Stimulated activated CD8-positive, alpha-beta memory T cell treated with anti-CD3 and anti-CD28 coated beads, Interleukin-4, amount 100 ng/mL, for 24 hours (primary cell): ENCODE measurements around the gene KDM2B.
A peak's percentile ranks its signal among the peaks of the same experiment; 100 is the strongest.
"Not testable (repeated sequence)": the region's sequence is repeated elsewhere in the genome, so short reads cannot be mapped to it uniquely, and the experiment has no call there.

Experiments
- DNase-seq: peaks from one replicate; pipeline ENCODE4 v3.0.0-alpha.2; 2020; ENCODE audit warnings: low read depth

KDM2B gene

DNA sequence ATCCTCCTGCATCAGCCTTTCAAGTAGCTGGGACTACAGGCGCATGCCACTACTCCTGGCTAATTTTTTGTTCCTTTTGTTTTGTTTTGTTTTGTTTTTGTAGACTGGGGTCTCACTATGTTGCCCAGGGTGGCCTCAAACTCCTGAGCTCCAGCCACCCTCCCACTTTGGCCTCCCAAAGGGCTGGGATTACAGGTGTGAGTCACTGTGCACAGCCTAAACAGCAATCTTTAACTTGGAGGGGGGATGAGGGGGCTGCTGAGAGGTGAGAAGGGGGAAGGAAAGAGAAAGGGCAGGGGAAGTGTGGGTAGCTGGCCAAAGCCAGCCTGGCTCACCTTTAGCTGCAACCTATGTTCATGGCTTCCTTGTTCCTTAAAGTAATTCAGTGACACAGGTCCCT lies 77.4 kb downstream of the KDM2B start:
- DNase-seq: no peak

DNA sequence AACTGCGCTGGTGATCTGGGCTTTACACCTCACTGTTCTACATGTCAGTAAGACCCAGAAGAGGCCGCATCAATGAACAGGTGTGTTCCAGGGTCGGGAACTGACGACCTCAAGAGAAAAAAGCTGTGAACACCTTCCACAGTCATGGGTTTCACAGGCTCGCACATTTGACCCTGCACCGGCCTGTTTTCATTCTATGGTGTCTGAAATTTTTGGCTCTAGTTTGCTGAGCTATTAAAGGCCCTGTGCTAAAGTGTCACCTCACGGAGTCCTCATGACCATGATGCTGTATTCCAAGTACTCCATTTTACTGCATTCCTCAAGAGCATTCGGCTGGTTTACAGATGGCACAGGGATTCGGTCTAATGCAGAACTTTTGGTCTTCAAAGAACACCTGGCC lies 78.9 kb downstream of the KDM2B start:
- DNase-seq: no peak

GRCh38 chr12:121499929-121500793 lies 80.7 kb downstream of the KDM2B start:
- peak; percentile 59 for DNase-seq

DNA sequence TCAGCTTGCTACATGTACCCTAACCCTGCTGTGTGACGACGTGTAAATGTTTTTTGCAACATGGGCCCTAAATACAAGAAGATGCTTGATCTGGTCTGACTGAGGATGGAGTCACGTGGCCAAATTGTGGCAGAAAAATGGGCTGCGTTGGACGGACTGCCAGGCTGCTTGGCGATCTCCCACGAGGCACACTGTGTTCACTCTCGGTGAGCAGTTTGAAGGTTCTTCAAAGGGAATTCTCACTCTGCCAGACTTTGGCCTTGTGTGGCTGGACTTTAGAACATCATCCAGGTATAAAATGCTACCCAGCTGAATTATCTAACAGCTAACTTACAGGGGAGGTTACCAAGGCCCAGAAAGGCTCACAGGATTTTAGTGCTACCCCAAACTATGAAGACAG lies 85.1 kb downstream of the KDM2B start:
- no peak for DNase-seq

GRCh38 chr12:121494093-121494787 lies 86.6 kb downstream of the KDM2B start:
- DNase-seq: peak; percentile 38

- no peak for DNase-seq
Measured at GRCh38 chr12:121490401-121491281, 90.2 kb downstream of the KDM2B start.

GRCh38 chr12:121489874-121490273 lies 90.9 kb downstream of the KDM2B start:
- no peak for DNase-seq

DNA sequence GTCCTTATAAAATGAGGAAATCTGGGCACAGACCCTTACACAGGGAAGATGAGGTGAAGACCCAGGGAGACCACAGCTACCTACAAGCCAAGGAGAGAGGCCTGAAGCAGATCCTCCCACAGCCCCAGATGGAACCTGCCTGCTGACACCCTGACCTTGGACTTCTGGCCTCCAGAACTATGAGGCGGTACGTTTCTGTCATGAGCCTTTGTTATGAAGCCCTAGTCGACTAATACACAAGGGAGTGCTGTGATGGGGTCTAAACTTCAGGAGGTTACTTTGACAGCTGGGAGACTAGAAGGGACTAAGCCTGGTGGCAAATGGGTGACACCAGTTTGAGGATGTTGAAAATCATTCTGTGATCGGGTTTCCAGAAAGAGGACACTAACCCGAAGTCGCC lies 95.9 kb downstream of the KDM2B start:
- DNase-seq: no peak

DNA sequence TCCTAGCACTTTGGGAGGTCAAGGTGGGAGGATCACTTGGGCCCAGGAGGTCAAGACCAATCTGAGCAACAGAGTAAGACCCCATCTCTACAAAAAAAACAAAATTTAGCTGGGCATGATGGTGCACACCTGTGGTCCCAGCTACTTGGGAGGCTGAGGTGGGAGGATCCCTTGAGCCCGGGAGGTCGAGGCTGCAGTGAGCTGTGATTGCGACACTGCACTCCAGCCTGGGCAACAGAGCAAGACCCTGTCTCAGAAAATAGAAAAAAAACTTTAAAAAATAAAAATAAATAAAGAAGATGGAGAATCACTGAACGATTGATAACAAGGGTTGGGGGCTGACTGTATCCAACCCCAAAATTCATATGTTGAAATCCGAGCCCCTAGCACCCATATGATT lies 96.3 kb downstream of the KDM2B start:
- DNase-seq: not testable (repeated sequence)

GRCh38 chr12:121483949-121484348 lies 96.9 kb downstream of the KDM2B start:
- DNase-seq: no peak

GRCh38 chr12:121476477-121476876 lies 104.3 kb downstream of the KDM2B start:
- DNase-seq: no peak

GRCh38 chr12:121475279-121475678 lies 105.5 kb downstream of the KDM2B start:
- DNase-seq: no peak

DNA sequence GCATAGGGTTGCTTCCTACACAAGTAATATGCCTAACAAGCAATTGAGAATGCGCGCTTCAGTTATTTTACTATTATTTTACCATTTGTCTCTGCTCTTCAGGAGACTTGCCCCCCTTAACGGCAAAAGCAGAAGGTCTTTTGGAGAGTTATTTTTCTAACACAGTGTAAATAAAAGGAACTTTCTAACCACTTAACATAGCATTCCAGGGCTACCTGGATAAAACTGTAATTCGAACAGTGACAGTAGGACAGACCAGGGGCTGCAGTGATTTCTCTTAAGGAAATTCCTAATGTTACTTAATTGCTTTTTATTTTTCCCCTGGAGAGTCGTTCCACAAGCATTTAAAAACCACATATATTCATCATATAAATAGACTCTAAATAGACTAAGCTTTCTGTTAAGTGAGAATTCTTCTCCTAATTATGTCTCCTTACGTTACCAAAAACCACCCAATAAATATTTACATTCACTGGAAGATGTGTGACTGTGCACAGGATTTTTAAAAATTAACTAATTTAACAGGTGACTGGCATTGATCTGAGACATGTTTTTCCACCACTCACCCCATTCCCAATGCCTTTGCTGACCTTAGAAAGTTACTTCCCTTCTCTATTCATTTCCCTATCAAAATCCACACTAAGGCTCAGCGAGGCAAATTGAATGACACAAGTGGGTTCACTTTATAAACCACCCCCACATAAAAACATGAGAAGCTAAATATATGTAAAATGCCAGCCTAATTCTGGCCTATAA lies 108.5 kb downstream of the KDM2B start:
- no peak for DNase-seq

- DNase-seq: no peak
Measured at GRCh38 chr12:121470751-121471150, 110.1 kb downstream of the KDM2B start.

DNA sequence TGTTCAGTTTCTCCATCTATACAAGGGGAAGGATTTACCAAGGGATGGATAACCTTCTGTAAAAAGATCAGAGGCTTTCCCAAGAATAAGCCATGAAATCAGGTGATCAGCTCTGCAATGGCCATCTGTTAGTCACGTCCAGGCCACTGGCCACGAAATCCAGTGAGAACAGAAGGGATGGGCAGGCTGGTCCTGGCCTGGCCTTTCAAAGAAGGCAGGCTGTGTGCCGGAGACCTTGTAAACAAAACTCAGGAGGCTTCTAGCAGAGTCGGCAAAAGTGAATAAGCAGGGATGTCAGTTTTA lies 112.4 kb downstream of the KDM2B start:
- no peak for DNase-seq

DNA sequence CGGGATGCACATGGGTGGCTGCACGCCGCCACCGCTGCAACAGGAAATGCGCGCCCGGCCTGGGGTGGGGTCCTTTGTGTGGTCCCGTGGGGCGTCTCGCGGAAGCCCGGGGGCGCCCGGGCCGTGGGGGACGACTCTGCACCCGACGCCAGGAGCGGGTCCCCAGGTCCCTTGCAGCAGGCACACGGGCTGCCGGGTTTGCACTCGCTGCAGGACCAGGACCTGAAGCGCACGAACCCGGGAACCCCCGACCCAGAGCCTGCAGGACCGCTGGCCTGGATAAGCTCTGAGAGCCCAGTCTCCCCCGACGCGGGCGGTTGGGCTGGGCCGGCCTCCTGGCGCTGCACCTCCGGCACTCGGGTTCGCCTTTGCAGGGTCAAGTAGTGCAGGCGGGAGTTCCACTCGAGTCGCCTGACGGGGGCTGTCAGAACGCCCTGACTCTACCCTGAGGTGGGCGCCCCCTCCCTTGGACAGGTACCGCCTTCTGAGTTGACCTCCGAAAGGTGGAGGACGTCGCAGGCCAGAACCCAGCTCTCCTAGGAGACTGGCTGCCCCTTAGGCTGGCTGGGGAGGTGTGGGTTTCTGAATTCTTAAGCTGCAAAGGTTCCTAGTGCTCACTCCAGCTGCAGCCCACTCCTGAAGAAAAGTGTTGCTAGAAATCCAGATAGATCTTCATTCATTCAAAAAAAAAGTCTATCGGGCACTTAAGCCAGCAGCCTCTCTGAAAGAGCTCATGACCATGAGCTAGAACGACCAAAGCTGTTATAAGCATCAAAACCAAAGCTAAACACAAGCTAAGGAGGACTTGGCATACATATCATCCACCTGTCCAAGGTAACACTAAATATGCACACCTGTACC lies 113.0 kb downstream of the KDM2B start:
- no peak for DNase-seq

DNA sequence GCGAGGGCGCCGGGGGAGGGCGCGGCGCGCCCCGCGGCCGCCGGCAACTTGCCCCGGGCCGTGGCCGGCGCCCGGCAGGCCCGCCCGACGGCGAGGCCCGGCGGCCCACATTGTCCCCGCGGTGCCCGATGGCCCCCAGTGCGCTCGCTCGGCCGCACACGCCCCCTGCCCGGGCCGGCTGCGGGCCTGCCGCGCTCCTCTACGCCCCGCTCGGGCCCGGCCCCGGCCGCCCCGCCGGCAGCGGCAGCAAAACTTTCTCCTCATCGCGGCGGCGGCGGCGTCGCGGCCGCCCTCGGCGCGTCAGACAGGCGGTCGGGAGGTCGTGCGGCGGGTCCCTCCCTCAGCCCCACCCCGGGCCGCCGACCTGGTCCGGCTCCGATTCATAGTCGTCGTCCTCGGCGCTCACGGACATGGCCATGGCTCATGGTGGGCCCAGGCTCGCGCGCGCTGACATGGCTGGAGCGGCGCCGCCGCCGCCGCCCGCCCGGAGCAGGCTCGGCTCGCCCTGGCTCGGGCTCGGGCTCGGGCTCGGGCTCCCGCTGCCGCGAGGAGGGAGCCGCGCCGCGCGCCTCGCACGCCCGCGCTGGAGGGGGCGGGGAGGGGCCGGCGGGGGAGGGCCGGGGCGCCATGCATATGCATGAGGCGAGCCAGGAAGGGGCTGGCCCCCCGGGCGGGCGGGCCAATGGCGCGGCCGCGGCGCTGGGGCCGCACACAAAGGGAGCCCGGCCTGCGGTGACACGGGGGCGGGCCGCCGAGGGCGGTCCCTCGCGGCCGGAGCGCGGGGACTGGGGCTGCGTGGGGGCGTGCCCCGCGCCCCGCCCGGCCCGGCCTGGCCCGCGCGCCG lies 113.8 kb downstream of the KDM2B start:
- DNase-seq: peak; percentile 85

DNA sequence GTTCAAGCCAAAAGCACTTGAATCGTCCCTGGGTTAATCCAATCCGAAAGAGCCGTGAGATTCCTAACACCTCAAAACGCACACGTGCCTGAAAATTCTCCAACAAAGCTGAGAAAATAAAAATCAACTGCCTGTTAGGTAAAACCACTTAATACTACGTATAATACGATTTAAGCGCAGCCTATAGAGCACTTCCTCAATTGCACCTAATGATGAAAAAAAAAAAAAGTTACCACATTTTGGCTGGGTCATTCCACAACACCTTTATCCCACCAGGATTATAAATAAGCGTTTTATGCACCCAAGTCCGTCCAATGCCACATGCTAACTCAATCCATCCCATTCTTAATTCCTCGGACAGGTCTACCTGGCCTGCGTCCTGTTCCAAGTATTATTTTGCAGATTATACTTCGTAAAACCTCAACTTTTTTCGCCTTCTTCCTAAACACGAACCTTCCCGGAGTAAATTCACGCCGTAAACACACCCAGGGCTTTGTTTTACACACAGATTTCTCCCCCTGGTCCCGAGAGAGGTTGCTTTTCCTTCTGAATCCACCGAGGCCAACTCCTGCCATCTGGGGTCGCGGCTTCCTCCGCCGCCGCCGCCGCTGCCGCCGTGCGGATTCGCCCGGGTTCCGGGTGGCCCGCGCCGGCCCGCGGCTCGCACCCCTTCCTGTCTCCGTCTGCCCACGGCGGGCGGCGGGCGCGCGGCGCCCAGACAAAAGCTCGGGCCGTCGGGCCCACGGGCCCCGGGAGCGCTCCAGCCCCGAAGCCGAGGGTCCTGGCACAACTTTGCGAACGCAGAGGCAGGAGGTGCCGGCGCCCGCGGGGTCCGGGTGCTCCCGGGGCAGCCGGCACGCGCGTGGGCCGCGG lies 114.7 kb downstream of the KDM2B start:
- peak; percentile 33 for DNase-seq

DNA sequence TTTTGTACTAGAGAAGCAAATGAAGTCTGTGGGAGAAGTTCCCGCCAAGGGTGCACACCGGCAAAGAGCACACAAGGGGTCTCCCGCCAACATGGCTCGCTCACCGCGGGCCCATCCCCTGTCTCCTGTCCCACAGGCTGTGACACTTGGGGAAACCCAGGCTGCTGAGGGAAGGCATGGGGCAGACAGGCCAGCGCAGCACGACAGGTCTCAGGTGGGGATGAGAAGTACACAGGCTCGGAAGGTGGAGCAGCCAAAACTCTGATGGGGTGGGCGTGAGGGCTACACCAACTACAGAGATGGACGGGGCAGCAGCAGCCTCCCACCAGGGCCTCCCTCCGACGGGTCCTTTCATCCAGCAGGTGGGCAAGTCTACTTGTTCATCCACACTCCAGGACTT lies 116.5 kb downstream of the KDM2B start:
- DNase-seq: no peak
